Measurements from ENCODE around the gene TUBB4B. TPM values are rescaled to one million over a fixed set of nuclear protein-coding genes. Genes with fewer than 3 reads are reported as not detected.
A peak's percentile ranks its signal among the peaks of the same experiment; 100 is the strongest.

Gene TUBB4B
- total RNA-seq, 2 donors from 2014 or later, result 79.1 to 171 TPM

GRCh38 chr9:137281345-137282116 is 40.4 kb downstream of the TUBB4B start:
- no peak for DNase-seq
- 78 to 84% methylated on average over 7 to 23 of the region's 39 CpGs for WGBS, 2 donors

GRCh38 chr9:137286975-137287383 is 45.9 kb downstream of the TUBB4B start:
- H3K4me3 ChIP-seq, result no peak overlapping the region
- H3K27me3 ChIP-seq, result no peaks in the 10 kb centered on the region
- H3K27ac ChIP-seq, result no peak overlapping the region
- intact Hi-C loops (cut with DNase I), result loop anchor here (10.0 kb wide), 2 partner anchors 158 to 238 kb away; partner anchors contain the start of gene ENTPD8
- peak; percentile 87 to 88 (median 87) for DNase-seq
- peak; percentile 57 to 94 (median 86) for TF ChIP-seq CTCF (IDR thresholded peaks at IDR 0.05)
- TF ChIP-seq POLR2A (IDR thresholded peaks at IDR 0.05), result no peak
- H3K9me3 ChIP-seq, result no peaks in the 10 kb centered on the region
- H3K4me1 ChIP-seq, result no peaks in the 10 kb centered on the region
- H3K36me3 ChIP-seq (replicated peaks in 1 of 2; ENCODE audit: insufficient read depth in 1 of 2, low read depth in 2 of 2), result no peaks in the 10 kb centered on the region
- 38 to 47% methylated on average over 12 to 14 of the region's 14 CpGs for WGBS, 2 donors
- peak; percentile 98 for ATAC-seq

More at GRCh38 chr9:137281345-137282116, 40.4 kb downstream of the TUBB4B start:
- Histone ChIP-seq H3K27me3 (no peaks in the 10 kb centered on the region), H3K4me1 (peaks cover 8% of the 10 kb centered on the region), H3K4me3 (no peak overlapping the region), H3K36me3 (replicated peaks in 1 of 2; ENCODE audit: insufficient read depth in 1 of 2, low read depth in 2 of 2) (no peaks in the 10 kb centered on the region), H3K9me3 (no peaks in the 10 kb centered on the region), H3K27ac (no peak overlapping the region)
- TF ChIP-seq POLR2A (IDR thresholded peaks at IDR 0.05), result no peak
- no peak for TF ChIP-seq CTCF (IDR thresholded peaks at IDR 0.05)
- no peak for ATAC-seq
- intact Hi-C loops (cut with DNase I), result loop anchor here (5.0 to 10.0 kb wide), 3 partner anchors 126 to 243 kb away; partner anchors contain the start of gene ENTPD8

- Histone ChIP-seq H3K27me3 (no peaks in the 10 kb centered on the region), H3K27ac (peak overlapping the region; percentile 84 to 95 (median 92)), H3K4me3 (no peak overlapping the region), H3K9me3 (no peaks in the 10 kb centered on the region), H3K36me3 (replicated peaks in 1 of 2; ENCODE audit: insufficient read depth in 1 of 2, low read depth in 2 of 2) (no peaks in the 10 kb centered on the region), H3K4me1 (peaks cover 51% of the 10 kb centered on the region)
- DNase-seq, result peak; percentile 57 to 76 (median 58)
- ATAC-seq, result peak; percentile 19
- intact Hi-C loops (cut with DNase I), result no loop called here
- TF ChIP-seq POLR2A (IDR thresholded peaks at IDR 0.05) (no peak), CTCF (IDR thresholded peaks at IDR 0.05) (no peak)
- WGBS, 2 donors, result 14 to 18% methylated on average over 9 to 15 of the region's 15 CpGs
These were observed 52.0 kb downstream of the TUBB4B start for GRCh38 chr9:137293094-137293481.

Other genes with a start within 250 kb of the TUBB4B start
- 10 to 100 TPM; 34.0 to 97.2 TPM for gene PAXX, start 248.9 kb upstream of the TUBB4B start, total RNA-seq
- gene CLIC3, start 244.7 kb upstream of the TUBB4B start, total RNA-seq, result 1 to 10 TPM in 1 of 2 donors, not detected in 1; 2.0 TPM
- 10 to 100 TPM; 28.7 to 29.6 TPM for gene ABCA2, start 213.1 kb upstream of the TUBB4B start, total RNA-seq
- not detected for gene FUT7, start 209.2 kb upstream of the TUBB4B start, total RNA-seq
- 100 to 1,000 TPM in 1 of 2 donors, 10 to 100 TPM in 1; 72.1 to 105 TPM for gene NPDC1, start 195.1 kb upstream of the TUBB4B start, total RNA-seq
- 1 to 10 TPM; 1.3 to 1.6 TPM for gene ENTPD2, start 187.2 kb upstream of the TUBB4B start, total RNA-seq
- gene SAPCD2, start 170.7 kb upstream of the TUBB4B start, total RNA-seq, result under 1 TPM; 0.66 to 0.78 TPM
- gene UAP1L1, start 163.8 kb upstream of the TUBB4B start, total RNA-seq, result 1 to 10 TPM; 7.8 to 8.2 TPM
- gene MAN1B1, start 154.3 kb upstream of the TUBB4B start, total RNA-seq, result 10 to 100 TPM; 32.6 to 34.2 TPM
- gene DPP7, start 126.6 kb upstream of the TUBB4B start, total RNA-seq, result 100 to 1,000 TPM; 137 to 171 TPM
- gene GRIN1, start 102.1 kb upstream of the TUBB4B start, total RNA-seq, result not detected
- 1 to 10 TPM in 1 of 2 donors, not detected in 1; 1.3 TPM for gene LRRC26, start 71.2 kb upstream of the TUBB4B start, total RNA-seq
- gene TMEM210, start 69.2 kb upstream of the TUBB4B start, total RNA-seq, result not detected
- gene ANAPC2, start 52.7 kb upstream of the TUBB4B start, total RNA-seq, result 10 to 100 TPM; 24.1 to 51.7 TPM
- 10 to 100 TPM; 62.3 to 79.1 TPM for gene SSNA1, start 52.6 kb upstream of the TUBB4B start, total RNA-seq
- 10 to 100 TPM; 90.0 to 91.3 TPM for gene TPRN, start 40.5 kb upstream of the TUBB4B start, total RNA-seq
- 10 to 100 TPM; 11.9 to 18.1 TPM for gene TMEM203, start 35.6 kb upstream of the TUBB4B start, total RNA-seq
- gene NDOR1, start 35.6 kb upstream of the TUBB4B start, total RNA-seq, result 10 to 100 TPM; 17.1 to 22.7 TPM
- gene RNF208, start 19.0 kb upstream of the TUBB4B start, total RNA-seq, result 10 to 100 TPM in 1 of 2 donors, under 1 TPM in 1; 0.78 to 14.5 TPM
- gene CYSRT1, start 16.1 kb upstream of the TUBB4B start, total RNA-seq, result not detected
- under 1 TPM in 1 of 2 donors, not detected in 1; 0.26 TPM for gene RNF224, start 13.8 kb upstream of the TUBB4B start, total RNA-seq
- gene SLC34A3, start 10.4 kb upstream of the TUBB4B start, total RNA-seq, result under 1 TPM in 1 of 2 donors, not detected in 1; 0.33 TPM
- not detected for gene STPG3, start 10.0 kb downstream of the TUBB4B start, total RNA-seq
- gene NELFB, start 14.0 kb downstream of the TUBB4B start, total RNA-seq, result 10 to 100 TPM; 31.3 to 34.2 TPM
- gene TOR4A, start 36.4 kb downstream of the TUBB4B start, total RNA-seq, result 10 to 100 TPM in 1 of 2 donors, 1 to 10 TPM in 1; 9.9 to 12.2 TPM
- gene NRARP, start 61.0 kb downstream of the TUBB4B start, total RNA-seq, result 10 to 100 TPM; 18.4 to 24.4 TPM
- 10 to 100 TPM; 23.3 to 34.9 TPM for gene EXD3, start 181.9 kb downstream of the TUBB4B start, total RNA-seq
- gene NOXA1, start 182.1 kb downstream of the TUBB4B start, total RNA-seq, result 10 to 100 TPM in 1 of 2 donors, 1 to 10 TPM in 1; 7.3 to 12.9 TPM
- 1 to 10 TPM; 2.0 to 2.3 TPM for gene ENTPD8, start 200.1 kb downstream of the TUBB4B start, total RNA-seq
- 10 to 100 TPM; 65.4 to 65.9 TPM for gene NSMF, start 218.0 kb downstream of the TUBB4B start, total RNA-seq